HG03045 (cell line): ENCODE data around the gene COL4A6.

Experiments
- ATAC-seq: cut with Tn5 transposase; IDR thresholded peaks from one replicate; pipeline ENCODE4 v1.9.1; 2021; ENCODE audit warnings: mild to moderate bottlenecking, moderate library complexity; ENCODE audit not compliant: unreplicated experiment

COL4A6 gene

GRCh38 chrX:108165383-108166111, 272.7 kb downstream of the COL4A6 start:
- ATAC-seq, result no peak

DNA sequence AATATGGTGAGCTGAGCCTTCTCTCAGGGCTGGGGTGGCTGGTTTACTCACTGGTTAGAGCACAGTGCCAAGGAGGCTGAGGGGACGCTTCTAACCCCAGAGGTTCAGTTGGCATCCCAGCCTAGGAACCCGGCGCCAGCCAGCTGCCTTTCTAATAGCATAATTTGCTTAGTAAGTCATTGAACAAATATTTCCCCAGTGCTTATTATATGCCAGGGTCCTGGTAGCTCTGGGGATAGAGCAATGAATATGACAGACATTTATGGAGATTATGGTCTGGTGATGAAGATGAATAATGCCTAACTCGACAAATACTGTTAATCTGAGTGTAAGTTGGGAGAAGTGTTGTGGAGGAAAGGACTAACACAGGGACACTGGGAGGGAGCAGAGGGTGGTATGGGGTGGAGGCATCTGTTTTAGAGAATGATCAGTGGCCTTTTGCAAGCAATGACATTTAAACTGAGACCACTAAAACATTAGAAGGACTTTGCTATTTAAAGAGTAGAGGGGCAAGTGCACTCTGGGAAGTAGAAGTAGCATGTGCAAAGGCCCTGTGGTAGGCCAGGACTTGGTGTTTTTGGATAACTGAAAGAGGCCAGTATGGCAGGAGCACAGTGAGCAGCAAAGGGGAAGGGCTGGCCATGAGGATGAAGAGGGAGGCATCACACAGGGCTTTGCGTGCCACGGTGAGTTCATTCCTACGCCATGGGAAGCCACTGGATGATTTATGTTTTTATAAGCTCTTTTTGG, 274.7 kb downstream of the COL4A6 start:
- no peak for ATAC-seq

DNA sequence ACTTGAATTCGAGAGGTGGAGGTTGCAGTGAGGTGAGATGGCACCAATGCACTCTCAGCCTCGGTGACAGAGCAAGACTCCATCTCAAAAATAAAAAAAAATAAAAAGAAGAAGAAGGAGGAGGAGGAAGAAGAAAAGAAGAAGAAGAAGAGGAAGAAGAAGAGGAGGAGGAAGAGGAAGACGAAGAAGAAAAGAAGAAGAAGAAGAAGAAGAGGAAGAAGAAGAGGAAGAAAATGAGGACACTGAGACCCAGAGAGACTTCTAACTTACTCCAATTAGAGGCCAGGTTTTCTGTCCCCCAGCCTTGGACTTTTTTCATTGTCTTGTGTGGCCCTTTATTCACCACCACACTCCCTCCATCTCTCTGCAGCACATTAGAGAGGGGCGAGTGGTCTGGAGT, 276.0 kb downstream of the COL4A6 start:
- ATAC-seq, result no peak

- ATAC-seq, result no peak
Measured at GRCh38 chrX:108160309-108160708, 277.9 kb downstream of the COL4A6 start.

GRCh38 chrX:108159028-108159670, 279.1 kb downstream of the COL4A6 start:
- no peak for ATAC-seq

GRCh38 chrX:108157628-108158027, 280.6 kb downstream of the COL4A6 start:
- ATAC-seq, result no peak

DNA sequence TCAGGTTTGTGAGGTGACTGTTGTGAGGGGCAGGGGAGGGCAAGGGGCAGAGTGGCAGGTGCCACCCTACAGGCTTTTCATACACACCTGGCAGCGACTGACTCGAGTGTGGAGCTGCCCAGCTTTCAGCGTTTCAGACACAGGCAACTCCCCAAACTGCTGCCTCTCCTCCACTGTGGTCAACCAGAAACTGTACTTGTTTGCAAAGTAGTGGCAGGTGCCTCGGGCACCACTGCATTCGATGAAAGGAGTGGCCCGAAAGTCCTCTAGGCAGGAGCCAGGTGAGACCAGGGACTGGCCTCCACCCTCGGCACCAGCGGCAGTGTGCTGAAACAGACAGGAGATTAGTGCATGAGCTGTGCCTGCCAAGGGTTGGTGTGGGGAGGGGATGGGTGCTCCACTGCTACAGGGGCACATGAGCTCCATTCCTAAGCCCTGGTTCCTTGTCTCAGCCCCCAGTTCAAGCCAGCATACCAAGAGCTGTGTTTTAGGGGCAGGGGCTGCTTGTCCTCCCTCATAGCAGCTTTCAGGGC, 281.2 kb downstream of the COL4A6 start:
- no peak for ATAC-seq

DNA sequence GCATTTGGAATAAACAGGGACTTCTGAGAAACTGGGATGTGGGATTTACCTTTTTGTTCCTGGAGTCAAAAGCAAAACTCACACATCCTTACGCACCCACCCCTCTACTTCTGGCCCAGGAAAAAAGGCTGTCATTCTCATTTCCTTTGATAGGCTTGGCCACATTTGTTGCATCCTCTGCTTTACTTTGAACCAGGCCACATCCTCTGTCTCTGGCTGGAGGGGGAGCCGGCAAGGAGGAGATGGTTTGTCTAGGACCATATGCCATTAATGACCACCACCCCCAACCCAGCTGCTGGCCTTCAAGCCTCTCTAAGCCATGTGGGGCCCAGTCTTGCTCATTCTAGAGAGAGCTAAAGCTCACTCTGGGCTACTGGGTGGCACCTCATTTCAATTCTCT, 282.1 kb downstream of the COL4A6 start:
- no peak for ATAC-seq

DNA sequence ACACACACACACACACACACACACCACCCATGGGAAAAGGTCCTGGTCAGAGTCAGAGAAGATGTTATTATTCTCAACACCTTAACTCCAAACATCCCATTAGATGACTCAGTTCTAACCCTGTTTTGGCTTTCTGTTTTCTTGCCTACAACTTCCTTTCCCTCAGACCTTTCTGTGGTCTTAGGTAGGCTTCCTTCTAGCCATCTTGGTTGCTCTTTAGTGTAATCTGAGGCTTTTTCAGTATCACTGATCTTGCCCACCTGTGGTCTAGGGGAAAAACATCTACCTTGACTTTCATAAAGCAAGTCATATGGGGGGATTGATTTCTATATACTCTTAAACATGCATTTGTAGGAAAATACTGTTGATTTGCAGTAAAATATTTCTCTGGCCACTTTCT, 289.7 kb downstream of the COL4A6 start:
- peak; percentile 74 for ATAC-seq

GRCh38 chrX:108138814-108139702, 299.2 kb downstream of the COL4A6 start:
- ATAC-seq, result no peak

GRCh38 chrX:108134724-108135123, 303.5 kb downstream of the COL4A6 start:
- no peak for ATAC-seq

DNA sequence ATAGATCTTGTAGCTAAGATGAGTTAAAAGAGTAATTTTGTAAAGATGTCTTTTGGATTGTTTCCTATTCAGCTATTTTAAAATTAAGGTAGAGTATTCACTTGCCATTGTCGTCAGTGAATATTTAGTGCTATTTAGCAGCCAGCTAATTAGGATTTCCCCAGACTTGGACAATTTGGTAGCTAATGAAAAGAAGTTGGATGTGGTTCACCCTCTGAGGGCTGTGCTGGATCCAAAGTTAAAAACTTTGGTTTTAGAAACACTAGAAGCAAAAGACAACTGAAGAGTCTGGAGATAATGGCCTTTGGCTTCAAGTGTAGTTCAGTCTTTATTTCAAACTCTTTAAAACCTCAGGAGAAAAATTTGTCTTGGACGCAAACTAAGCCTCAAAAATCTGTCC, 305.3 kb downstream of the COL4A6 start:
- ATAC-seq, result no peak

DNA sequence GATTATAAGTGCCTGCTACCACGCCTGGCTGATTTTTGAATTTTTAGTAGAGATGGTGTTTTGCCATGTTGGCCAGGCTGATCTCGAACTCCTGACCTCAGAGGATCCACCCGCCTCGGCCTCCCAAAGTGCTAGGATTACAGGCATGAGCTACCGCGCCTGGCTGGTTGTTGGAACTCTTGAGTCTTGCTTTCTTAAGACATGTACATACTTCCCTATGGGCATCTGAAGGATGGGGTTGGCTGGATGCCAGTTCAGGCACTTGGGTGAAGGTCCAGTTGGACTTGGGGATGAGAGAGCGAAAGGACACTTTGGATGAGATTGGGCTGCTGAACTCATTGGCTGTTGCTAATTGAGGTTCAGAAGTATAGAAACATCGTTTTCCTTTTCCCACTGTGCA, 306.2 kb downstream of the COL4A6 start:
- ATAC-seq, result no peak

DNA sequence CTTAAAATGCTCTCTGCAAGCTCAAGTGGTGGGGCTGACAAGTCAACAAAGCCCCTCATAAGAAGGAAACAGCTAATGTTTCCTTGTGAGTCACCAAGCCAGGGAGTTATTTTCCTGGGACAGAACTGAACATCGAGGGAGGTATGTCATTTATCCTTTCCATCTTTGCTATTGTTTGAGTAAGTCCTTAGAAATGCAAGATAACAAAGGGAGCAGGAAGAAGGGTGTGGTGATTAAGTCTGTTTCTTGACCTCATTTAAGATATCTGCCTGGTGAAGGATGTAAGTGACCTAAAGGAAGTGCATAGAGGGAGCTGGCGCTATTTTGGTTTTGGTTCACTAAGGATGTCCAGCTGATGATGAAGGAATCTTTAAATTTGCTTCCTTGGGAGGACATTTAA, 306.8 kb downstream of the COL4A6 start:
- no peak for ATAC-seq

DNA sequence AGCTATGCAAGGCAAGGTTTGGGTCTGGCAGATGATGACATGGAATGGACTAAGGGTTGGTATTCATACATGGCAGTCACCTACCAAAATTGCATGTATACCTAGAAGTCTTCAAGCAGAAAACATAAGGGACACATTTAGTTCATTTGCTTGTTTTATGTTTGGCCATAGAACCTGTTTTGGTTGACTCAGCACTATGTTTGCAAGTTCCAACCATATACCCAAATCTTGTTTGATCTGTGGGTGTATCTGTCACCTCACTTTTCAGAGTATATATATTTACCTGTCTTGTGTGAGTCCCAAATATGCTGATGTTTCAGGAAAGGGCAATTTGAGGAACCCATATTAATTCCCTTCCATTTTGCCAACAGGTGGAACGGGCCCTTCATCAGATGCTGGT, 307.3 kb downstream of the COL4A6 start:
- no peak for ATAC-seq

DNA sequence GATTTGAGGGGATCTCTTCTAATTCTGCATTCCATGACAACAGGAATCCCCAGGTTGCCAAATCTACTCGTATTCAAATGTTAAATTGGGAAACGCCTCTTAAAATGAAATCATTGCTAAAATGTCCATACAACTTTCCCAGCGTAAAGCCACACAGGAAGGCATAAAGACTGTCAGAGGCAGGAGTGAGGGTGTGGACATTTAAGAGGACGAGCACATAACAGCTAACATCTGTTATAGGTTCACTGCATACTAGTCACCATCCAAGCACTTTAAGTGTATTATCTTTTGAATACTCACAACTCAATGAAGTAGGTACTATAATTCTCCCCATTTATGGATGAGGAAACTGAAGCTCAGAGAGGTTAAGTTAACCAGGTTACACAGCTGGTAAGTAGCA, 311.1 kb downstream of the COL4A6 start:
- ATAC-seq, result no peak

DNA sequence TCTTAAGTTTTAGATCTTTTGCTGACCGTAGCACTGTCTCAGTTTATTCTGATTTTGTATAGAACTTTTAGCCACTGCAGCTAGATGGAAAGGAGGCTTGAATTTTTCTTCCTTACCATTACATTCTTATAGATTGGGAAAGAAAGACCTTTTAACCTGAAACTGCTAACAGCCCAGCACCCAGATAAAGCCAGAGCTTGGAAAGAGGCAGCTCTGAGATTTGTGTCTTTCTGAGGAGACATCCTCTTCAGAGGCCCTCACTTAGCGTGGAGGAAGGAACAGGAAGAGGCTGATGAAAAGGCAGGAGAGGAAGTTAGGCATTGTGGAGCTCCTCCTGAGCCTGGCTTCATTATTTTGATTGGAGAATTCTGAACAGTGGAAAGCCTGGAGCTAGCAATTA, 311.6 kb downstream of the COL4A6 start:
- no peak for ATAC-seq

DNA sequence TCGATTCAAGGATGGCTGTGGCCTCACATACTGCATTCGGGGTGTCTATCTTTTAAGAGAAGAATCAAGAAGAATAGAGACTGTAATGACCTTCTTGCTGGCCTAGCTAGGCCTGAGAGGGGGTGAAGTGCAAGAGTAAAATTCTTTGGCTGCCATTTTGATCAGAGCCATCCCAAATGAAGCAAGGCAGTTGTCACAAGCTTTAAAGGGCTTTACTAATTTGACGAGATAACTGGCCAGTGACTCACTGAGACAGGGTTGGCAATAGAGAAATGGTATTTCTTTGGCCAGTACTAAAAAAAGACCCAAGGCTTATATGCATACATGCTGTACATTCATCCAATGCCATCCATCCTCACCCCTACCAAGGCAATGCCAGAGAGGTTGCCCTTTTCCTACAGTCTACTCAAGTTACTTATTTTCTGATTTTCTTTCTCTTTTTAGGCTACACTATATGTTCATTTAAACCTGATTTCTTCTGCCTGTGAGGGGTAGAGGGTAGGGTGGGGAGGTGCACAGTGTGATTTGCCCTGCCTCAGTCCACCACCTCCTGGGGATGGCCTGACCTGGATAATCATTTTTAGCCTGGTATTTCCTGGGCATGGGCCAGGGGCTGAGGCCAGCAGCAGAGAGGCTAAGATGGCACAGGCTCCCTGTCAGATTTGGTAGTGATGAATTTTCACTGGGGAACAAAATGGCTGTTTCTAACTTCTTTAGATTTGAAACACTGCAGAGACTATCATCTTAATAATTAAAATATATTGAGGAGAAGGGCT, 314.4 kb downstream of the COL4A6 start:
- ATAC-seq, result no peak

- no peak for ATAC-seq
Measured at GRCh38 chrX:108122748-108123147, 315.5 kb downstream of the COL4A6 start.

DNA sequence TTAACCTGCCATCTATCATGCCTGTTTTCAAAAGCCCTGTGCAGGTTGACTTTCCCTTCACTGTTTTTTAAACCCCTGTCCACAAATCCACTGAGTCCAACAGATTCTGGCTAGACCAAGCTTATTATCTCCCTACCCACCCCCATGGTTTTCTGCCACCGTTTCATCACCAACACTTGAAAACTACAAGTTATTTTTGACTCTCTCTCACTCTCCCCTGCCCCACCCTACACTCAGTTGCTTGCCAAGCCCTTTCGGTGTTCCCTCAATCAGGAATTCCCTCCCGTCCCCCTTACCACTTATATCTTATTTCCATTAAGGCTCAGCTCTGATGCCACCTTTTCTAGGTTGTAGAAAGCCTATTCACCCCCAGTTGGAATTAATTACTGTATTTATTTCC, 316.9 kb downstream of the COL4A6 start:
- no peak for ATAC-seq
